GM19099 (cell line): ENCODE results near the gene CASQ2.

Experiments
- POLR2A ChIP-seq: IDR thresholded peaks from 3 replicates; pipeline ENCODE4 v1.6.1; 2011; ENCODE audit warnings: low read depth; ENCODE audit not compliant: insufficient read length; ENCODE audit errors: extremely low read depth

Gene CASQ2

GRCh38 chr1:115694805-115695204, 73.7 kb downstream of the CASQ2 start:
- TF ChIP-seq POLR2A, result no peak

GRCh38 chr1:115692224-115692623, 76.3 kb downstream of the CASQ2 start:
- TF ChIP-seq POLR2A, result no peak

- TF ChIP-seq POLR2A, result no peak
These were observed 77.5 kb downstream of the CASQ2 start for GRCh38 chr1:115690972-115691371.

DNA sequence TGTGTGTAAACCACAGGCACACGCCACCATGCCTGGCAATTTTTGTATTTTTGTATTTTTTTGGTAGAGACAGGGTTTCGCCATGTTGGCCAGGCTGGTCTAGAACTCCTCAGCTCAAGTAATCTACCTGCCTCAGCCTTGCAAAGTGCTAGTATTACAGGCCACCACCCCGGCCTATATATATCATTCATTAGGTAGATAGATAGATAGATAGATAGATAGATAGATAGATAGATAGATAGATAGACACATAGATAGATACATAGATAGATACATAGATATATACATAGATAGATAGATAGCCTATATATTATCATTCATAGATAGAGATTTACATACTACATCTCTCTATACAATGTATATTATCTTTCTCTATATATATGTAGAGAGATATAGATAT, 80.8 kb downstream of the CASQ2 start:
- no peak for TF ChIP-seq POLR2A

DNA sequence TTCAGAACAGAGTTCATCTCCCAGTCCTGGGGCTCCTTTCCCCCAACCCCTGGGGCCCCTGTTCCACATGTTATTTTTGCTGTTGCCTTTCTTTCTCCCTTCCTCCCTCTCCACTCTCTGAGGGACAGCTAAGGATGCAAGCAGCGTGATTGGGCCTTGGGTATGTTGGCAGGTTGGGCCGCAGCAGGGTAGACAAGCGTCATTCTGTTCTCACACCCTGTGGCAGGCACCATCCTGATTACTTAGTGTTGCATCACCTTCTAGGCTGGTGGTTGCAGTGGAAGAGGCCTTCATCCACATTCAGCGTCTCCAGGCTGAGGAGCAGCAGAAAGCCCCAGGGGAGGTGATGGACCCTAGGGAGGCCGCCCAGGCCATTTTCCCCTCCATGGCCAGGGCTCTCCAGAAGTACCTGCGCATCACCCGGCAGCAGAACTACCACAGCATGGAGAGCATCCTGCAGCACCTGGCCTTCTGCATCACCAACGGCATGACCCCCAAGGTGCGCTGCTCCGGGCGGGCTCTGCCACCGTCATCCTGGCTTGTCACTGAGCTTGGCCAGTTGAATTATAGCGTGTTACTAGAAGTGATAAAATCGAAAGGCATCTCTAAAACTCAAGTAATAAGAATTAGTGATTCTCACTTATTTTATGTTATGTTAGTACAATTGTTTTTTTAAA, 83.3 kb downstream of the CASQ2 start:
- no peak for TF ChIP-seq POLR2A

GRCh38 chr1:115682792-115683191, 85.7 kb downstream of the CASQ2 start:
- TF ChIP-seq POLR2A, result no peak

- no peak for TF ChIP-seq POLR2A
These were observed 87.8 kb downstream of the CASQ2 start for GRCh38 chr1:115680730-115681111.

DNA sequence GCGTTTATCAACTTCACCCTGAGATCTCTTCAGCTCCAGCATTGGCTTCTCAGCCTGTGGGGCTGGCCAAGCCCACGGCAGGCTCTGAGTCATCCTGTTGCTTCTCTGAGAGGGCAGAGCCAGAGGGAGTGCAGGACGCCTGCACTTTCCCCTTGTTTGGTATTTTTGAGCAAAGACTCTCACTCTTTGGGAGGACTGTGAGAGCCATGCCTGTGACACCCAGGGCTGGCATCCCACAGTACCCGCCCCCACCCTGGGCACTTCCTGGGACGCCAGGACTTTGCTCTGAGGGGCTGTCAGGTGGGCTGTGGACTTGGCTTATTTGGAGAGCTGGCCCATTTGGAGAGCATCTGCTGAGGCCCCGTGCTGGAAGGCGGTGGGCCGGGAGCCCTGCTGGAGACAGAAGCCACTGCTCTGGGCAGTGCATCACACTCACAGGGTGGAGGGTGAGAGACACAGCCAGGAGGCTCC, 89.3 kb downstream of the CASQ2 start:
- no peak for TF ChIP-seq POLR2A

DNA sequence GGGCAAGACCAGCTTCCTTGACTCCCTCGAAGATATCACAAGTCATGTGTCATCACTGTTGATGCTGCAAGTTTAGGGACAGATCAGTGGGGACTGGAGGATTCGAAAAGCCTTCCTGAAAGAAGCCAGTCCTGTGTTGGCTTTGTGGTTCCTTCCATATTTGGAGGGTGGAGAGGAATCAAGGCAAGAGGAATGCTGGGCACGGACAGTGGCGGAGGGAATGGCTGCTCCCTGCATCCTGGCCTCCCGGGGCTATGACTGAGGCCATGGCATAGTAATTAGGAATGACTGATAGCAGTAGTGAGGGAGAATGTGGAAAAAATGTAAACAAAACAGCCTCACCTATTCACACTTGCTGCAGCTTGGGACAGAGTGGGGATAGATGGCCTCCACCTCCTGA, 90.4 kb downstream of the CASQ2 start:
- no peak for TF ChIP-seq POLR2A

DNA sequence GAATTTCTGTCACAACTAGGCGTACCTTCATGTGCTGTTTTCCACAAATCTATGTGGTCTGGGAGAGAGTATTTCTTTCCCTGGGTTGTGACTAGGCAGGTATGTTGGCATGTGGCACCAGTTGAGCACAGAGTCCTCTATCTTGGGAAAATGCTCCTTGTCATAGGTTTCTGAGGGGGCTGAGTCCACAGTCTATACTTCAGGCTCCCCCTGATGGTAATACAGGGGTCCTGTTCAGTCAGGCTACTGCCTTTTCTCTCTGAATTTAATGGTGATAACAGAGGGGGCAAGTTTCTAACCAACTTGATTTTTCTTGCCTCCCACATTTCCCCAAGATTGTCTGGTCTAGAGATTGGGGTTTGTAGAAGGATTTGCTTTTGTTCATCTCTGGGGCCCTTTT, 90.9 kb downstream of the CASQ2 start:
- TF ChIP-seq POLR2A, result no peak

GRCh38 chr1:115677182-115677555, 91.3 kb downstream of the CASQ2 start:
- no peak for TF ChIP-seq POLR2A

DNA sequence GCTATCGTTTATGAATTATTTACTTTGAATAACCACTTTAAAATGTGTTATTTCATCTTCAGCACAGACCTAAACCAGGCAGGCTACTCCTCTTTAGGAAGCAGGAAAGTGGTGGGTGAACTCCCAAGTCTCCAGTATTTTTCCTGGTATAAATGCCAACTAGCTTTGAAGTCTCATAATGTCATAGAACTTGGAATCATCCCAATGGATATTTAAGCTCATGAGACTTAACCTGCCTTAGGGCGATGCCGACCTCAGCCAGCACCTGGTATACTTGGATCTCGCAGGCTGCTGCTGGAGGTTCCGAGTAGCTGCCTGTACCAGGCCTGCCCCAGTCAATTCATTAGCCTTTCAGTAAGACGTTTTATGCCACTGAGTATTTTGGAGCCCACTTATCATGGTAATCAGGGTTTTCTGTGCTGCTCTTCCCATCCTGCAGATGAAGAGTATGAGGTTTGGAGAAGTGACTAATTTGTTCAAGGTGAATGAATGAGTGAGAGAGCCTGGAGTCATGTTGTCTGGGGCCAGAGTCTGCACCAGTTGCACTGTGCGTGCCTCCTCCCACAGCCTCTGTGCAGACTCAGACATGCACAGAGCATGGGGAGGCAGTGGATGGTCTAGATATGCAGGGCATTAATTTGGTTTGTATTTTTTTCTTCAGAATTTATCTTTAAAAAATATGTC, 91.9 kb downstream of the CASQ2 start:
- no peak for TF ChIP-seq POLR2A

GRCh38 chr1:115672224-115673009, 96.1 kb downstream of the CASQ2 start:
- no peak for TF ChIP-seq POLR2A

GRCh38 chr1:115671176-115671934, 97.2 kb downstream of the CASQ2 start:
- TF ChIP-seq POLR2A, result no peak
